Panc1 (cell line): ENCODE measurements around the gene MACC1.

Experiments used
- CTCF ChIP-seq: fragments of 450-650 bp; IDR thresholded peaks from 2 replicates; pipeline ENCODE4 v1.5.1; 2017; ENCODE audit warnings: mild to moderate bottlenecking
- SIN3A ChIP-seq: IDR thresholded peaks from 2 replicates; pipeline ENCODE4 v1.6.1; 2012; ENCODE audit warnings: low read depth, mild to moderate bottlenecking, low read length, moderate library complexity, borderline replicate concordance; ENCODE audit not compliant: insufficient read depth

- no peak for TF ChIP-seq SIN3A
- no peak for TF ChIP-seq CTCF
Measured at GRCh38 chr7:20236043-20236442, 18.9 kb upstream of the MACC1 start.
